ENCODE data around the gene INF2. TPM values are rescaled to one million over a fixed set of nuclear protein-coding genes. Genes with fewer than 3 reads are reported as not detected.

INF2 gene
- total RNA-seq, 1 donor from 2014 or later, result 126 TPM

DNA sequence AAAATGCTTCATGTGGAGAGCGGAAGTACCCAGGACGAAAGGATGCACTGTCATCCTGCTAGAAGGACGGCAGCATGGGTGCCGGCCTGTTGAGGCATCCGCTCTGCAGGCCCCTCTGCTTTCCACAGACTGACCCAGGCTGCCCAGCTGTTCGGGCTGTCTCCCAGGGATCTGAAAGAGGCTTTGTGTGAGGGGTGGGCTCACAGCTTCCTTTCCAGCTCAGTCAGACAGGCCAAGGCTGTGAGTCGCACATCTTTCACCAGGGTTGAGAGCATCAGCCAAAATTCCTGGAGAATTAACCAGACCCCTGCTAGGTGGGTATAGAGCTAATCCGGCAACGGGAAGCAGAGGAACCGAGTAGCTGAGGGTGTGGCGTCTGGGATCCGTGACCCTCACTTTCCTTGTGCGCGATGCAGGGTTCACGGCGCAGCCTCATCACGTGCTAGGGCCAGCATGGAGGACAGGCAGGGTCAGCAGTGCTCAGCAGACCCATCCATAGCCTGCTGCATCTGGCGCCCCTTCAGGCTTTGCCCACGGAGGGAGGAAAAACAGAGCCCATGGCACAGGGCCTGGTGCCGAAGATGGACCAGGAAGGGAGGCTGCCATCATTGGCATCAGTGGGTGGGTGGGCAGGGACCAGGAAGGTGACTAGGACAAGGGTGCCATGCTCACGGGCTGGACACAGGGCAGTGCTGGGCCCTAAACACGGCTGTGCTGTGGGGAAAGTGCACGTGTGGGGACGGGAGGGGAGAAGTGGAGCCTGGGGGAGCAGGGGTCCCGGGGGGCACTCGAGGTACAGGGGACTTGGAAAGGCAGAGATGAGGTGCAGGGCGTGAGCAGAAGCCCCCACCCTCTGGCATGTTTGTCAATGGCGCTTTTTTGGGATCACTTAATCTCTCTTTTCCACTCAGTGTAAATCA is 54.3 kb downstream of the INF2 start:
- no peak overlapping the region for H3K27ac ChIP-seq (ENCODE audit: low read depth, low read length)
- no peak overlapping the region for H3K9ac ChIP-seq (ENCODE audit: low read length)
- H3K79me2 ChIP-seq (ENCODE audit: insufficient read depth, low read length), result no peaks in the 10 kb centered on the region
- no peak for DNase-seq (ENCODE audit: low read depth)
- FAIRE-seq, result no peak
- peaks cover 4% of the 10 kb centered on the region for H3K4me1 ChIP-seq (ENCODE audit: insufficient read depth, low read length)
- no peaks in the 10 kb centered on the region for H3K9me3 ChIP-seq (ENCODE audit: insufficient read depth, low read depth, low read length)
- Mint-ChIP-seq H3K4me1 (ENCODE audit: low read depth, unreplicated experiment) (peaks cover 14% of the 10 kb centered on the region), H3K27ac (ENCODE audit: unreplicated experiment) (peak overlapping the region; percentile 75), H3K27me3 (ENCODE audit: low read depth, unreplicated experiment) (no peaks in the 10 kb centered on the region), H3K36me3 (ENCODE audit: low read depth, unreplicated experiment) (peaks cover 3% of the 10 kb centered on the region), H3K9me3 (ENCODE audit: unreplicated experiment) (no peaks in the 10 kb centered on the region), H3K4me3 (ENCODE audit: unreplicated experiment) (no peak overlapping the region)
- no peak overlapping the region for H3K4me2 ChIP-seq (ENCODE audit: low read length)
- H3K27me3 ChIP-seq (ENCODE audit: insufficient read depth, low read length), result no peaks in the 10 kb centered on the region
- H4K20me1 ChIP-seq (ENCODE audit: insufficient read depth, low read length), result no peaks in the 10 kb centered on the region
- TF ChIP-seq CTCF (IDR thresholded peaks at IDR 0.05; ENCODE audit: insufficient read depth, low read depth, low read length) (no peak), EZH2 (IDR thresholded peaks at IDR 0.05; ENCODE audit: insufficient read depth, low read length) (no peak)
- H2AFZ ChIP-seq (ENCODE audit: low read depth, low read length), result no peak overlapping the region
- no peak overlapping the region for H3K4me3 ChIP-seq (ENCODE audit: insufficient read depth, low read depth, low read length)
- no peaks in the 10 kb centered on the region for H3K36me3 ChIP-seq (ENCODE audit: insufficient read depth, low read length)

GRCh38 chr14:104744484-104744883 is 55.1 kb downstream of the INF2 start:
- Histone ChIP-seq H3K36me3 (ENCODE audit: insufficient read depth, low read length) (no peaks in the 10 kb centered on the region), H3K27me3 (ENCODE audit: insufficient read depth, low read length) (no peaks in the 10 kb centered on the region), H3K9ac (ENCODE audit: low read length) (no peak overlapping the region), H2AFZ (ENCODE audit: low read depth, low read length) (no peak overlapping the region), H3K79me2 (ENCODE audit: insufficient read depth, low read length) (no peaks in the 10 kb centered on the region), H3K27ac (ENCODE audit: low read depth, low read length) (no peak overlapping the region), H3K4me1 (ENCODE audit: insufficient read depth, low read length) (peaks cover 9% of the 10 kb centered on the region), H3K4me2 (ENCODE audit: low read length) (no peak overlapping the region), H3K4me3 (ENCODE audit: insufficient read depth, low read depth, low read length) (no peak overlapping the region), H3K9me3 (ENCODE audit: insufficient read depth, low read depth, low read length) (no peaks in the 10 kb centered on the region), H4K20me1 (ENCODE audit: insufficient read depth, low read length) (no peaks in the 10 kb centered on the region)
- Mint-ChIP-seq H3K36me3 (ENCODE audit: low read depth, unreplicated experiment) (peaks cover 3% of the 10 kb centered on the region), H3K9me3 (ENCODE audit: unreplicated experiment) (no peaks in the 10 kb centered on the region), H3K4me1 (ENCODE audit: low read depth, unreplicated experiment) (peaks cover 18% of the 10 kb centered on the region), H3K27me3 (ENCODE audit: low read depth, unreplicated experiment) (no peaks in the 10 kb centered on the region), H3K27ac (ENCODE audit: unreplicated experiment) (no peak overlapping the region), H3K4me3 (ENCODE audit: unreplicated experiment) (no peak overlapping the region)
- DNase-seq (ENCODE audit: low read depth) (no peak), FAIRE-seq (no peak)
- TF ChIP-seq CTCF (IDR thresholded peaks at IDR 0.05; ENCODE audit: insufficient read depth, low read depth, low read length), result no peak
- TF ChIP-seq EZH2 (IDR thresholded peaks at IDR 0.05; ENCODE audit: insufficient read depth, low read length), result no peak

DNA sequence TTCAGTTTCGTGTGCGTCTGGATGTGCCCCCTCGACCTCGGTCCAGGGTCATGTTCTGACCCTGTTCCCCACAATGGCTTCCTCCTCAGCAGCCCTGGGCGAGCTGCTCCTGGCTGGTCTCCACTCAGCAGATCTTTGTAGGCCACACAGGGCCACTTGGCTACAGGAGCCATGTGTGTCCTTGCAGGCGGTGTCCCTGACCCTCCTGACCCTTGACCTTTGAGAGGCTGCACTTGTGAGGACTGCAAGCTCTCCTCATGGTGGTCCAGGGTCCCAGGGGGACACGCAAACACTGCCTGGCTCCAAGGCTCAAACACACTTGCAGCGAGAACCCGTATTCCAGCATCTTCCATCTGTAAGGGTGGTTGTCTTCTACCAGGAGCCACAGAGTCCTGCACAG is 56.0 kb downstream of the INF2 start:
- H3K4me3 Mint-ChIP-seq (ENCODE audit: unreplicated experiment), result no peak overlapping the region
- no peak for FAIRE-seq
- H3K27ac ChIP-seq (ENCODE audit: low read depth, low read length), result no peak overlapping the region
- H3K4me1 Mint-ChIP-seq (ENCODE audit: low read depth, unreplicated experiment), result peaks cover 21% of the 10 kb centered on the region
- no peaks in the 10 kb centered on the region for H4K20me1 ChIP-seq (ENCODE audit: insufficient read depth, low read length)
- no peaks in the 10 kb centered on the region for H3K36me3 Mint-ChIP-seq (ENCODE audit: low read depth, unreplicated experiment)
- no peak overlapping the region for H3K9ac ChIP-seq (ENCODE audit: low read length)
- H3K27me3 ChIP-seq (ENCODE audit: insufficient read depth, low read length), result no peaks in the 10 kb centered on the region
- H3K9me3 Mint-ChIP-seq (ENCODE audit: unreplicated experiment), result no peaks in the 10 kb centered on the region
- H2AFZ ChIP-seq (ENCODE audit: low read depth, low read length), result no peak overlapping the region
- H3K36me3 ChIP-seq (ENCODE audit: insufficient read depth, low read length), result no peaks in the 10 kb centered on the region
- no peak overlapping the region for H3K27ac Mint-ChIP-seq (ENCODE audit: unreplicated experiment)
- no peaks in the 10 kb centered on the region for H3K27me3 Mint-ChIP-seq (ENCODE audit: low read depth, unreplicated experiment)
- DNase-seq (ENCODE audit: low read depth), result no peak
- TF ChIP-seq EZH2 (IDR thresholded peaks at IDR 0.05; ENCODE audit: insufficient read depth, low read length) (no peak), CTCF (IDR thresholded peaks at IDR 0.05; ENCODE audit: insufficient read depth, low read depth, low read length) (no peak)
- H3K79me2 ChIP-seq (ENCODE audit: insufficient read depth, low read length), result no peaks in the 10 kb centered on the region
- peaks cover 9% of the 10 kb centered on the region for H3K4me1 ChIP-seq (ENCODE audit: insufficient read depth, low read length)
- H3K4me3 ChIP-seq (ENCODE audit: insufficient read depth, low read depth, low read length), result no peak overlapping the region
- no peak overlapping the region for H3K4me2 ChIP-seq (ENCODE audit: low read length)
- no peaks in the 10 kb centered on the region for H3K9me3 ChIP-seq (ENCODE audit: insufficient read depth, low read depth, low read length)
